Measurements from ENCODE around the gene MCRIP2. TPM values are rescaled to one million over a fixed set of nuclear protein-coding genes. Genes with fewer than 3 reads are reported as not detected.

The MCRIP2 gene
- total RNA-seq, 1 experiment from 2014 or later: 39.1 TPM

DNA sequence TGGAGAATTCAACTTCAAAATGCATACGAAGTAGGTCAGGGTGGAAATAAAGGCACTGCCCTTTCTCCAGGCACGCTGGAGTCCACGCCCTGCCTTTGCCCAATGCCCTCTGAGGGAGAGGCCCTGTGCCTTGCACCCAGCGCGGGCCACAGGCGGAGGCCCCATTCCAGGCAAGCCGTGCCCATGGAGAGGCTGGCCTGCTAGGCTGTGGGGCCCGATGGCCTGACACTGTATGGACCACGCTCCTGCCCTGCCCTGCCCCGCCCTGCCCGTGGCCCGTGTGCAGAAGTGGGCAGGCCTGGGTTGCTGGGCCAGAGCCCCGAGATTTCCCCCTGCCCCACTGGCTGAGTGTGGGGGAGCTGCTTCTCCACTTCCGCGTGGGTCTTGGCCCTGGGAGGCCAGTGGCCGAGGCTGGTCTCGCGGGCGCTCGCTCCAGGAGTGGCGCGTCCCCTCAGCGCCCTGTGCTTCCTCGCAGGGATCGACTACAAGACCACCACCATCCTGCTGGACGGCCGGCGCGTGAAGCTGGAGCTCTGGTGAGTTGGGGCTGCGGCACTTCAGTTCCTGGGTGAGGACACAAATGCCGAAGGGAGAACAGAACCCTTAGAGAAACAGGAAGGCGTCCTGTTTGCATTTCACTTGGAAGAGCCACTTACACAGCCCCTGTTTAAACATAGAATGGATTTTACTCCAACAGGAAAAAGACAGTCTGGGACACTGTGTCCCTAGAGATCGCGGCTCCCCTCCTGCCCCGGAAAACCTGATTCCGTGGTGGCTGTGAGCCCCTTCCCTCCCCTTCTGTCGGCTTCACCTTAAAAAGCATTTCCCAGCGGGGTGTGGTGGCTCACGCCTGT, 24.7 kb upstream of the MCRIP2 start:
- no peak for DNase-seq (ENCODE audit: low read depth)

DNA sequence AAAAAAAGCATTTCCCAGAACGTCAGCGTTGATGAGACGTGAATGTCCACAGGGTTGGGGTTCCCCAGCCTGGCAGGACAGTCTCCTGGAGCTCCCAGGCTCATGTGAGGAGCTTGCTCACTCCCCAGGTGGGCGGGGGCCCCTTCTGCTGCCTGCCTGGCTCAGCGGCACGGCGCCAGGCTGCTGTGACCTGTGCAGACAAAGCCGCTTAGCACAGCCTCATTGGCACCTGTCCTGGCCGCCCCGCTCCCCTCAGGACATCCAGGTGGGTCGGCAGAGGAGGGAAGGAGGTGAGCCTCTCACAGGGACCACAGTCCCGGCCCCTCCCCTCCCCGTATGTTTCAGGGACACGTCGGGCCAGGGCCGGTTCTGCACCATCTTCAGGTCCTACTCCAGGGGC, 23.8 kb upstream of the MCRIP2 start:
- DNase-seq (ENCODE audit: low read depth): no peak

- DNase-seq (ENCODE audit: low read depth): no peak
Observed at GRCh38 chr16:619476-620100, 22.0 kb upstream of the MCRIP2 start.

GRCh38 chr16:620700-621525, 20.7 kb upstream of the MCRIP2 start:
- DNase-seq (ENCODE audit: low read depth): no peak

DNA sequence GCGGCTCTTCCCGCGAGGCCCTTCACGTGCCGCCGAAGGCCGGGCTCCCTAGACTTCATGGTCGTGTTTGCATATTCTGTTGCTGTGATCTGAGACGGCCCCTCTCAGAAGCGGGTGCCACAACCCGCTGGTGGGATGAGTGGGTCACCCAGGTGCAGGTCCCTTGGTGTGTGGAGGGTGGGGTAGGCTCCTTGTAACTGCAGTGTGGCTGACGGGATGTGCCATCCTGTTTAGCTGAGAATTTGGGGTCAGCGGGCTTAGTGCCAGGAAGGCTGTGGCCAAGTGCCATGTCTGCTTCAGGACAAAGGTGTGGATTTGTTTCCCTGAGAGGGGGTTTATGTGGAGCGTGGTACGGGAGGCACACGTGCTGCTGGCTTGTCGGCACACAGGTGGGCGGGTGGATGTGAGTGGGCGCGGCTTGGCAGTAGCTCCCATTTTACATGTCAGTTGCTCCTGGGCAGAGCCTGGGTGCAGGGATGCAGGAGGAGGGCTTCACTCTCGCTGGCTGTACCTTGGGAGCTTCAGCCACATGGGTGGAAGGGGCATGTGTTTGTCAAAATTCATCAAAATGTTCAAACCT, 20.0 kb upstream of the MCRIP2 start:
- DNase-seq (ENCODE audit: low read depth): no peak

GRCh38 chr16:622920-623280, 18.7 kb upstream of the MCRIP2 start:
- DNase-seq (ENCODE audit: low read depth): no peak

GRCh38 chr16:624526-625070, 17.0 kb upstream of the MCRIP2 start:
- DNase-seq (ENCODE audit: low read depth): no peak

- no peak for DNase-seq (ENCODE audit: low read depth)
Observed at GRCh38 chr16:625117-625976, 16.3 kb upstream of the MCRIP2 start.

DNA sequence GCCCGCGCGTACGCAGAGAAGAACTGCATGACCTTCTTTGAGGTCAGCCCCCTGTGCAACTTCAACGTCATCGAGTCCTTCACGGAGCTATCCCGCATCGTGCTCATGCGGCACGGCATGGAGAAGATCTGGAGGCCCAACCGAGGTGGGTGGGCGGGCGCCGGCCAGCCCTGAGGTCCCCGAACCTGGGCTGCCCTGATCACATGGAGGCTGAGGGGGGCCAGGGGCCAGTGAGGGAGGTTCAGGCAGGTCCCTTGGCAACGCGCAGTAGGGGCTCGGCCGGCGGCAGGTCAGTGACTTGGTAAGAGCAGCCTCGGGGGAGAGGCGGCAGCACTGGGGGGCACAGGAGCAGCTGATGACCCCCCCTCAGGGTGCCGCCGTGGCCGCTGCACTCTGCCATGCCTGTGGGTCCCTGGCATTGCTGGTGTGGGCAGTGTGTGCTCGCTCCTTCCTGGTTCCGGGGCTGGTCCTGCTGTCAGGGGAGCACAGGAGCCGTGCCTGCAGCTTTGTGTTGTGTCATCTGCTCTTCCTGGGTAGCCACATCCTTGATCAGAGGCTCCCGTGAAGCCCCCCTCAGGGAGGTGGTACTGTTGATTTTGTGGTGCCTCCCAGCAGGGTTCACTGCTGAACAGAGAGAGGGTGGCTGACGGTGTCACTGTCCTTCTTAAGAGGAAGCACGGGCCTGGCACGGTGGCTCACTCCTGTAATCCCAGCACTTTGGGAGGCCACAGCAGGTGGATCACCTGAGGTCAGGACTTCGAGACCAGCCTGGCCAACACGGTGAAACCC, 15.5 kb upstream of the MCRIP2 start:
- DNase-seq (ENCODE audit: low read depth): no peak

GRCh38 chr16:626787-627453, 14.7 kb upstream of the MCRIP2 start:
- peak; percentile 97 for DNase-seq (ENCODE audit: low read depth)

DNA sequence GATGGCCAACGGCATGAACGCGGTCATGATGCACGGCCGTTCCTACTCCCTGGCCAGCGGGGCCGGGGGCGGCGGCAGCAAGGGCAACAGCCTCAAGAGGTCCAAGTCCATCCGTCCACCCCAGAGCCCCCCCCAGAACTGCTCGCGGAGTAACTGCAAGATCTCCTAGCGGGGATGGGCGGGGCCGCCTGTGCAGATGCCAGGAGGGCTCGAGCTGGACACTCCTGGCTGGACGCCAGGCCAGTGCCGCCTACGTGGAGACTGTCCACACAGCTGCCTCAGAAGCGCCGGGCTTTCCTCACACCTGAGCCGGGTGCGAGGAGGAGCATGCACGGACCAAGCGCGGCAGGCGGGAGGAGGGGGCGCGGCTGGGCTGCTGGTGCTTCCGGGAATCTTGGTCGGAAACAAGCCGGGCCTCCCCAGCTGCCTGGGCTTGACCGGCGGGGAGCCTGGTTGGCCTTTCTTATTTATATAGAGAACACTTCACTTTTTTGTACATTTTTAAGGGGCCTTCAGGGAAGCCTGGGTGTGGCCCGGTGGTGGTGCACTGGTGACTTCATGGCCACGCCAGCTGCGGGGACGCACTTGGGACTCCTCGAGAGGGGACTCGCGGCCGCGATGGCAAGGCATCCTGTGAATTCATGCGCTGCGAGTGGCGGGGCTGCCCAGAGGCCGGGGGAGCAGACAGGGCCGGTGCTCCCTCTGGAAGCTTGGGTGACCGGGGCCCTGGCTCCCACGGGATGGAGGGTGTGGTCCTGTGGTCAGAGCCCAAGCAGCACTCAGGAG, 14.0 kb upstream of the MCRIP2 start:
- peak; percentile 65 for DNase-seq (ENCODE audit: low read depth)

- DNase-seq (ENCODE audit: low read depth): no peak
Observed at GRCh38 chr16:628321-629061, 13.1 kb upstream of the MCRIP2 start.

- no peak for DNase-seq (ENCODE audit: low read depth)
Observed at GRCh38 chr16:629185-629832, 12.3 kb upstream of the MCRIP2 start.

DNA sequence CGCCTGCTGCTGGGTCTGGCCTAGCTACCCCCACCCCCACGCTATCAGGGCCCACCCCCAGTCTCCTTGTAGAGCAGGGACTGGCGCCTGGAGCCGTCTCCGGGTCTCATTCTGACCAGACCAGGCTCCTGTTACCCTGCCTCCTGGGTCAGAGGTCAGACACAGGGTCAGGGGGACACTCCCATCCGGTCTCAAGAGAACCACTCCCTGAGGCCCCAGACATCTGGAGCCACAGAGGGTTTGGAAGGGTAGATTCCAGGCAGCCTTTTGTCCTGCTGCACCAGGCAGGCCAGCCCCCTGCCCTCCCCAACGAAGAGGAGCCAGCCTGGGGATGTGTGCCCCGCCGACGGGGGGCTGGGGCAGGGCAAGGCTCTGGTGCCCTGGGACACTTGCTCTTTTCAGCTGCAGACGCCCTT, 11.8 kb upstream of the MCRIP2 start:
- no peak for DNase-seq (ENCODE audit: low read depth)

DNA sequence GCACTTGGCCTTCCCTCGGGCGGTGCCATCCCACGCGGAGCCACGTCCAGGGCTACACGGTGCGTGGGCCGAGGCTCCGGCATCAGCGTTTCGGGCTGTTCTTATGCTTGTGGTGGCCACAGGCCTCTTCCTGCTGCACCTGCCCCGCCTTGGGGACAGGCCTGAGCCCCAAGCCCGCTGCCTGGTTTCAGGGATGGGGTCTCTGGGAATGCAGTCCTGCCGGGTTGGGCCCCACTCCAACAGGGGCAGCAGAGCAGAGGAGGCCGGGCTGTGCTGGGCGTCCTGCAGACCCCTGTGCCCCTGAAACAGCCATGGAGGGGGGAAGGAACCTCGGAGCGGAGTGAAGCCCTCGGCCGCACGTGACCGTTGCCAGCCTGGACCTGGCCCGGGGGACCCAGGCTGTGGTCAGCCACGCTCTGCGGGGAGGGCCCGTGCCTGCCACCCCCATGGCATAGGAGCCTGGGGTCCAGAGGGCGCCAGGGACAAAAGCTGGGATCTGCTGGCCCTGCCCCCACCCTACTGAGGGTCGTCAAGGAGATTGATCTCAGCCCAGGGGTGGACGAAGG, 11.3 kb upstream of the MCRIP2 start:
- no peak for DNase-seq (ENCODE audit: low read depth)

- no peak for DNase-seq (ENCODE audit: low read depth)
Observed at GRCh38 chr16:630815-631405, 10.7 kb upstream of the MCRIP2 start, which contains the start of gene WFIKKN1. Gene WFIKKN1 (plus strand): TSS chr16:630985. CDS start chr16:631254, 269 bp downstream.
